A549 (cell line): Measurements from ENCODE around the gene SETD3.

Source experiments
- BHLHE40 ChIP-seq: IDR thresholded peaks from 2 replicates; pipeline ENCODE4 v1.6.1; 2012; ENCODE audit warnings: low read depth, low read length, inconsistent platforms
- CEBPB ChIP-seq, 2 experiments: fragments of >200 bp in 1 of 2; sonication (Bioruptor Twin) in 1 of 2; formaldehyde crosslinking in 1 of 2; IDR thresholded peaks; 2 replicates each; pipeline ENCODE4 v1.6.1; 2012 to 2016
- CHD2 ChIP-seq: fragments of 150-350 bp; IDR thresholded peaks from 2 replicates; pipeline ENCODE4 v1.6.1; 2014; ENCODE audit warnings: low read length; ENCODE audit not compliant: partially characterized antibody
- MAFK ChIP-seq: fragments of 450-650 bp; IDR thresholded peaks from 2 replicates; pipeline ENCODE4 v1.6.1; 2014; ENCODE audit not compliant: partially characterized antibody
- POLR2A ChIP-seq: IDR thresholded peaks from 2 replicates; pipeline ENCODE4 v1.6.1; 2012; ENCODE audit warnings: mild to moderate bottlenecking, low read length
- RAD21 ChIP-seq, 2 experiments: fragments of >200 bp in 1 of 2; sonication (Bioruptor Twin) in 1 of 2; formaldehyde crosslinking in 1 of 2; IDR thresholded peaks in 1 of 2; conservative IDR thresholded peaks in 1 of 2; 2 replicates in 1 of 2; 3 replicates in 1 of 2; pipeline ENCODE4 v1.6.1; 2012 to 2018; ENCODE audit warnings: inconsistent platforms in 1 of 2
- TF ChIP-seq, protein P1 (sequence below): fragments of >200 bp; sonication (Bioruptor Twin); formaldehyde crosslinking; IDR thresholded peaks from 3 replicates; pipeline ENCODE4 v1.5.1; 2016
- TF ChIP-seq, protein P2 (sequence below): fragments of 200-600 bp; sonication (generic); IDR thresholded peaks from 2 replicates; pipeline ENCODE4 v1.6.1; 2016; ENCODE audit warnings: antibody characterized with exemption, mild to moderate bottlenecking, moderate library complexity

DNA sequence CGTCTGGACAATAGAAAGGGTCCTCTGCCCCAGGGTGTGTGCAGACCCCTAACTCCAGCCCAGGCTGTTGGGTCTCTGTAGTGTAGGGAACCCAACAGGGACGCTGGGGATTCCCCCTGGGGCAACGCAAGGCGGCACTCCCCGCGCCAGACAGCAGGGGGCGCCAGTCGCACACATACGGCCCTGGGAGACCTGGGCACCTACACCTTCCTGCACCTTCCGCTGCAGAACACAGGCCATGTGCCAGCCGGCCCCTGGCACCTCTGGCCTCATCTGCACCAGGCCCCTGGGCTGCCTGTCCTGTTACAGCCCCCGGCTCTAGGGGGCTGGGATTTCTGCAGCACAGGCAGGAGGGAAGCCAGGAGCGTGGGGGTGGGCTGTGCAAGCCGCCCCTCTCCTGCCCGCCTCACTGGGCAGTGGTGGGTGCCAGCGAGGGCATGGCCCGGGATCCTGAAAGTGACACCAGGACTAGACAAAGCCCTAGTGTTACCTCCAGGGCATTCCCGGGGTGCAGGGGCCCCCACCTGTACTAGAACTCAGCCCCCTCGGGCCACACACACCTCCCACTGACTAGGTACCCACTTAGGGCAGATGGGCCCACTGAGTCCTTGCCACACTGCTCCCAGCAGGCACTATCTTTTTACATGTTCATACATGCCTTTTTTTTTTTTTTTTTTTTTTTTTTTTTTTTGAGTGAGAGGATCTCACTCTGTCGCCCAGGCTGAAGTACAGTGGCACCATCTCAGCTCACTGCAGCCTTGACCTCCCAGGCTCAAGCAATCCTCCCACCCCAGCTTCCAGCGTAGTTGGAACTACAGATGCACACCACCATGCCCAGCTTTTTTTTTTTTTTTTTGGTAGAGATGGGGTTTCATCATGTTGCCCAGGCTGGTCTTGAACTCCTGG is 38.0 kb upstream of the SETD3 start:
- TF ChIP-seq, protein P1, sequence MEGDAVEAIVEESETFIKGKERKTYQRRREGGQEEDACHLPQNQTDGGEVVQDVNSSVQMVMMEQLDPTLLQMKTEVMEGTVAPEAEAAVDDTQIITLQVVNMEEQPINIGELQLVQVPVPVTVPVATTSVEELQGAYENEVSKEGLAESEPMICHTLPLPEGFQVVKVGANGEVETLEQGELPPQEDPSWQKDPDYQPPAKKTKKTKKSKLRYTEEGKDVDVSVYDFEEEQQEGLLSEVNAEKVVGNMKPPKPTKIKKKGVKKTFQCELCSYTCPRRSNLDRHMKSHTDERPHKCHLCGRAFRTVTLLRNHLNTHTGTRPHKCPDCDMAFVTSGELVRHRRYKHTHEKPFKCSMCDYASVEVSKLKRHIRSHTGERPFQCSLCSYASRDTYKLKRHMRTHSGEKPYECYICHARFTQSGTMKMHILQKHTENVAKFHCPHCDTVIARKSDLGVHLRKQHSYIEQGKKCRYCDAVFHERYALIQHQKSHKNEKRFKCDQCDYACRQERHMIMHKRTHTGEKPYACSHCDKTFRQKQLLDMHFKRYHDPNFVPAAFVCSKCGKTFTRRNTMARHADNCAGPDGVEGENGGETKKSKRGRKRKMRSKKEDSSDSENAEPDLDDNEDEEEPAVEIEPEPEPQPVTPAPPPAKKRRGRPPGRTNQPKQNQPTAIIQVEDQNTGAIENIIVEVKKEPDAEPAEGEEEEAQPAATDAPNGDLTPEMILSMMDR: peak; percentile 91
- TF ChIP-seq POLR2A (no peak), CEBPB (IDR thresholded peaks at IDR 0.05) (no peak), RAD21 (conservative IDR thresholded peaks at IDR 0.05 in 1 of 2, IDR thresholded peaks at IDR 0.05 in 1 of 2) (peak; percentile 96), CHD2 (no peak), BHLHE40 (no peak), MAFK (no peak)
- TF ChIP-seq, protein P2, sequence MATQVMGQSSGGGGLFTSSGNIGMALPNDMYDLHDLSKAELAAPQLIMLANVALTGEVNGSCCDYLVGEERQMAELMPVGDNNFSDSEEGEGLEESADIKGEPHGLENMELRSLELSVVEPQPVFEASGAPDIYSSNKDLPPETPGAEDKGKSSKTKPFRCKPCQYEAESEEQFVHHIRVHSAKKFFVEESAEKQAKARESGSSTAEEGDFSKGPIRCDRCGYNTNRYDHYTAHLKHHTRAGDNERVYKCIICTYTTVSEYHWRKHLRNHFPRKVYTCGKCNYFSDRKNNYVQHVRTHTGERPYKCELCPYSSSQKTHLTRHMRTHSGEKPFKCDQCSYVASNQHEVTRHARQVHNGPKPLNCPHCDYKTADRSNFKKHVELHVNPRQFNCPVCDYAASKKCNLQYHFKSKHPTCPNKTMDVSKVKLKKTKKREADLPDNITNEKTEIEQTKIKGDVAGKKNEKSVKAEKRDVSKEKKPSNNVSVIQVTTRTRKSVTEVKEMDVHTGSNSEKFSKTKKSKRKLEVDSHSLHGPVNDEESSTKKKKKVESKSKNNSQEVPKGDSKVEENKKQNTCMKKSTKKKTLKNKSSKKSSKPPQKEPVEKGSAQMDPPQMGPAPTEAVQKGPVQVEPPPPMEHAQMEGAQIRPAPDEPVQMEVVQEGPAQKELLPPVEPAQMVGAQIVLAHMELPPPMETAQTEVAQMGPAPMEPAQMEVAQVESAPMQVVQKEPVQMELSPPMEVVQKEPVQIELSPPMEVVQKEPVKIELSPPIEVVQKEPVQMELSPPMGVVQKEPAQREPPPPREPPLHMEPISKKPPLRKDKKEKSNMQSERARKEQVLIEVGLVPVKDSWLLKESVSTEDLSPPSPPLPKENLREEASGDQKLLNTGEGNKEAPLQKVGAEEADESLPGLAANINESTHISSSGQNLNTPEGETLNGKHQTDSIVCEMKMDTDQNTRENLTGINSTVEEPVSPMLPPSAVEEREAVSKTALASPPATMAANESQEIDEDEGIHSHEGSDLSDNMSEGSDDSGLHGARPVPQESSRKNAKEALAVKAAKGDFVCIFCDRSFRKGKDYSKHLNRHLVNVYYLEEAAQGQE: no peak
